IPS-NIHi7 (cell line): ENCODE data around the gene MAGEA3.
"Not testable (repeated sequence)": the region's sequence is repeated elsewhere in the genome, so short reads cannot be mapped to it uniquely, and the experiment has no call there.

Experiments
- DNase-seq: peaks from one replicate; pipeline ENCODE4 v3.0.0; 2012; ENCODE audit warnings: mixed read lengths; ENCODE audit errors: extremely low spot score

MAGEA3 gene, protein sequence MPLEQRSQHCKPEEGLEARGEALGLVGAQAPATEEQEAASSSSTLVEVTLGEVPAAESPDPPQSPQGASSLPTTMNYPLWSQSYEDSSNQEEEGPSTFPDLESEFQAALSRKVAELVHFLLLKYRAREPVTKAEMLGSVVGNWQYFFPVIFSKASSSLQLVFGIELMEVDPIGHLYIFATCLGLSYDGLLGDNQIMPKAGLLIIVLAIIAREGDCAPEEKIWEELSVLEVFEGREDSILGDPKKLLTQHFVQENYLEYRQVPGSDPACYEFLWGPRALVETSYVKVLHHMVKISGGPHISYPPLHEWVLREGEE

DNA sequence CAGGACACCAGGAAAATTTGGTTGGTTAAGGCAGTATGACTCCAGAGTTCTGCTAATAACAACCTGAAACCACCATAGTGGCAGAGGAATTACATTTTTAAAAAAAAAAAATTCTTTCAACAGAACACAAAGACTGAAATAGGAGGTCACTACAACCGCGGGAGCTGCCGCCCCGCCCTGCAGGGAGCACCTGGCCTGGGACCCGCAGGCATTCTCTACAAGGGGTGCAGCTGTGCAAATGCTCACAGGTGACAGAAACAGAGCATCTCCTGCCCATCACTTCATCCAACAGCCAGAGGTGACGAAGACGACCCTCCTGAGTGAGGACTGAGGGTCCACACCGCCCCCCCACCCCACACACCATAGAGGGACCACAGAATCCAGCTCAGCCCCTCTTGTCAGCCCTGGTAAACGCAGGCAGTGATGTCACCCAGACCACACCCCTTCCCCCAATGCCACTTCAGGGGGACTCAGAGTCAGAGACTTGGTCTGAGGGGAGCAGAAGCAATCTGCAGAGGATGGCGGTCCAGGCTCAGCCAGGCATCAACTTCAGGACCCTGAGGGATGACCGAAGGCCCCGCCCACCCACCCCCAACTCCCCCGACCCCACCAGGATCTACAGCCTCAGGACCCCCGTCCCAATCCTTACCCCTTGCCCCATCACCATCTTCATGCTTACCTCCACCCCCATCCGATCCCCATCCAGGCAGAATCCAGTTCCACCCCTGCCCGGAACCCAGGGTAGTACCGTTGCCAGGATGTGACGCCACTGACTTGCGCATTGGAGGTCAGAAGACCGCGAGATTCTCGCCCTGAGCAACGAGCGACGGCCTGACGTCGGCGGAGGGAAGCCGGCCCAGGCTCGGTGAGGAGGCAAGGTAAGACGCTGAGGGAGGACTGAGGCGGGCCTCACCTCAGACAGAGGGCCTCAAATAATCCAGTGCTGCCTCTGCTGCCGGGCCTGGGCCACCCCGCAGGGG is at the start of gene MAGEA3:
MAGEA3 (plus strand) TSS at position 843 of the 980 bp plus-strand sequence. CDS start 2,039 bp downstream, outside the sequence.
- not testable (repeated sequence) for DNase-seq

DNA sequence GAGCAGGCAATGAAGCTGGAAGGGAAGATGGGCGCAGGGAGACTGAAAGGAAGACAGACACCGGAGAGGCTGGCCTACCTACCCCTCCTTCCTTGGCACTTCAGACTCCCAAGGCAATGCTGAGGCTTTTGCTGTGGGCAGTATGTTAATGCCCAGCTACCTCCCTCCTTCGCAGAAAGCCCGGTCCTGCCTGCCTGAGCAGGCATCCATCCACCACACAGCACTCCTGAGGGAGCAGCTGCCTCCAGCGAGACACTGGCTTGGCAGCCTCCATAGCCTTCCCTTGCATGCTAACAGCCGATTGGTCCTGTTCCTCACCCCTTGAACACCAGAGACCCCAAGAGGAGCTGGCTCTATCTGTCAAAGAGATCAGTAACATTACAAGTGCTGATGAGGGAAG is 46.5 kb upstream of the MAGEA3 start:
- DNase-seq, result no peak

DNA sequence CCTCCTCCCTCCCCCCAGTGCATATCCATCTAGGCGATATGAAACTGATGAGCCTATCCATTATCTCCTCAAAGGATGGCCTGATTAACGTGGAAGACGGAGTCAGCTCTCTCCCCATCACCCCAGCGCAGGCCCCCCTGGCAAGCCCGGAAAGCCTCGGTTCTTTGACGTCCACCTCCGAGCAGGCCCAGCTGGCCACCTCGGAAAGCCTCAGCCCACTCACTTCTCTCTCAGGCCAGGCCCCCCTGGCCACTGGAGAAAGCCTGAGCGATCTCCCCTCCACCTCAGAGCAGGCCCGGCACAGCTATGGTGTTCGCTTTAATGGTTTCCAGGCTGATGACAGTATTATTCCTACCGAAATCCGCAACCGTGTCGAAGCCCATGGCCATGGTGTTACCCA is 46.1 kb upstream of the MAGEA3 start:
- DNase-seq, result no peak

DNA sequence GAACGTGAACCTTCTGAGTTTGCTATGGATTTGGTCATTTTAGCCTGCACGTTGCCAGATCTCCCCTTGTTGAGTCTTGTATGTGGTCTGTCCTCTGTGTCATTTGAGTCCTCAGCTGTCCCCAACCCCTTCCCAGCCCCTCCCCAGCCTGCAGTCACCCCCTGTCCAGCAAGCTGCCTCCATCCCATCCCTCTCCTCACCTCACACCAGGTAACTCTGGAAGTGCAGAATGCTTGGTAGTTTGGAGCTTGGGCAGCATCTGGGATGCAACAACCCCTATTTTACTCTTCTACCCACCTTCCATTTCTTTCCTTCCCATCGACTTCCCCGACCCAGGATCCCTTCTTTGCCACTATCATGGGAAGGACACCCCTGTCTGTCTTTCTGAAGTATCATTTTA is 42.5 kb upstream of the MAGEA3 start:
- no peak for DNase-seq

DNA sequence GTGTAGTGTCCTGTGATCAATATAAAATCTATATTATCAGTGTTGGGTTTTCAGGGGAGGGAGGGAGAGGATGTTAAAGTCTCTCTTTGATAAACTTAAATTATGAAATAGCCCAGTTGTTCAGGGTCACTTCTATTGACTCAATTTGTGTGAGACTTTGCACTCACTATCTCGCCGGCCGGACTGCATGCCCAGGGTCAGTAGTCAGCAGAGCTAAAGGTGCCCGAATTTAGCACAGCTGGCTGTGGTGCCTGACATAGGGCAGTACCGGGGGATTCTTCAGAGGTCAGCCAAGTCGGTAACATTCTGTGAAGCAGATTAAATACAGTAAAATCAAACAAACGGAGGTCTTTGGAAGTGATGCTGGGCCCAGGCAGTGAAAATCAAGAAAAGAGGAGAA is 41.7 kb upstream of the MAGEA3 start:
- DNase-seq, result no peak

DNA sequence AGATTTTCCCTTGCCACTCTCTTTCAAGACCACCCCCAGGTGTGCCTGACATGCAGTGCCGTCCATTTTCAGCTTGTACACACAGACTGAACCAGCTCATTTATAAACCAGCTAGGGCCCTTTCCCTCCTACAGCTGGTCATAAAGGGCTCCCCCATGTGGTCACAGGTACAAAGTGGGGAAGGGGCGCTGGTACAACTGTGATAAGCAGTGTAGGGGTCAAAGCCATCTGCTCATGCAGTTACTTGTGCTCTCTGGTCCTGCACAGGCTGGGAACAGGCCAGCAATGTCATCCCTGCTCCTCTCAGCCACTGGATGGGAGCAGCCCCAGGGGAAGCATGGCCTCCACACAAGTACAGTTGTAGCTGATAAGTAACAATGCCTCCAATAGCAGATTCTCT is 40.3 kb upstream of the MAGEA3 start:
- peak; percentile 48 for DNase-seq

DNA sequence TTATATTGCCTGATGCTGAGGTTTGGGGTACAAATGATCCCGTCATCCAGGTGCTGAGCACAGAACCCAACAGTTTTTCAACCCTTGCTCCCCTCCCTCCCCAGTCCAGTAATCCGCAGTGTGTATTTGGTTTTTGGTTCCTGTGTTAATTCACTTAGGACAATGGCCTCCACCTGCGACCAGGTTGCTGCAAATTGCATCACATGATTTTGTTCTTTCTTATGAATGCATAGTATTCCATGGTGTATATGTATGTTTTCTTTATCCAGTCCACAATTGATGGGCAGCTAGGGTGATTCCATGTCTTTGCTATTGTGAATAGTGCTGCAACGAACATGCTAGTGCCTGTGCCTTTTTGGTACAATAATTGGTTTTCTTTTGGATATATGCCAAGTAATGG is 35.5 kb upstream of the MAGEA3 start:
- no peak for DNase-seq

DNA sequence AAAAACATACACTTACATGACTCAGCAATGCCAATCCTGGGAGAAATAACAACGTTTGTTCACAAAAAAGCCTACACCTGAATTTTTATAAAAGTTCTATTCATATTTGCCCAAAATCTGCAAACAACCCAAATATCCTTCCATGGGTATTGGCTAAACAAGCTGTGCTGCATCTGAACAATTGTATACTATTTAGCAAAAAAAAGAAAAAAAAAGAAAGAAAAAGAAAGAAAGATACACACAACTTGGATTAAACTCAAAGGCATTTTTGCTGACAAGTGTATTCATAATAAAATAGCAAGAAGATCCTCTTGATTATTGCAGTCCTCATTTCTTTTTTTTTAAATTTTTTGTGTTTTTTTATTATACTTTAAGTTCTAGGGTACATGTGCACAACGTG is 24.5 kb upstream of the MAGEA3 start:
- no peak for DNase-seq

DNA sequence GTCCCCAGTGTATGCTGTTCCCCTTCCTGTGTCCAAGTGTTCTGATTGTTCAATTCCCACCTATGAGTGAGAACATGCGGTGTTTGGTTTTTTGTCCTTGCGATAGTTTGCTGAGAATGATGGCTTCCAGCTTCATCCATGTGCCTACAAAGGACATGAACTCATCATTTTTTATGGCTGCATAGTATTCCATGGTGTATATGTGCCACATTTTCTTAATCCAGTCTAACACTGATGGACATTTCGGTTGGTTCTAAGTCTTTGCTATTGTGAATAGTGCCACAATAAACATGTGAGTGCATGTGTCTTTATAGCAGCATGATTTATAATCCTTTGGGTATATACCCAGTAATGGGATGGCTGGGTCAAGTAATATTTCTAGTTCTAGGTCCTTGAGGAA is 23.9 kb upstream of the MAGEA3 start:
- DNase-seq, result not testable (repeated sequence)

DNA sequence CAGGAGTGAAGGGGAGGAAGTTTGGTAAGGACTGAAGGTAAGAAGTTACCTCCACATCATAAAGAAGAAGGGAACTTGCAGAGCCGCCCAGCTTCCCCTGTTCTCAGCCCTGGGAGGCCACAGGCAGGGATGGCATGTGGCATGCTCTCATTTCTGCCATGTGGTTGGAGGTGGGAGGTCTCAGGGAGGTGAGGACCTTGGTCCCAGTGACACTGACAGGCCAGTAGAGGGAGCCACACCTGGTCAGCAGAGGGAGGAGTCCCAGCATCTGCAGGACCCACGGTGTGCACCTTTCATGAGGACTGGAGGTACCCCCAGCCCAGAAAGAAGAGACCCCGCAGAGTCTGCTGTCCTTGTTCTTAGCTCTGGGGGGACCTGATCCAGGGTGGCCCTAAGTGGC is 17.6 kb upstream of the MAGEA3 start:
- DNase-seq, result not testable (repeated sequence)

DNA sequence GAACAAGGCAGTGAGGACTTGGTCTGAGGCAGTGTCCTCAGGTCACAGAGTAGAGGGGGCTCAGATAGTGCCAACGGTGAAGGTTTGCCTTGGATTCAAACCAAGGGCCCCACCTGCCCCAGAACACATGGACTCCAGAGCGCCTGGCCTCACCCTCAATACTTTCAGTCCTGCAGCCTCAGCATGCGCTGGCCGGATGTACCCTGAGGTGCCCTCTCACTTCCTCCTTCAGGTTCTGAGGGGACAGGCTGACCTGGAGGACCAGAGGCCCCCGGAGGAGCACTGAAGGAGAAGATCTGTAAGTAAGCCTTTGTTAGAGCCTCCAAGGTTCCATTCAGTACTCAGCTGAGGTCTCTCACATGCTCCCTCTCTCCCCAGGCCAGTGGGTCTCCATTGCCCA is 1.8 kb downstream of the MAGEA3 start:
- DNase-seq, result not testable (repeated sequence)

DNA sequence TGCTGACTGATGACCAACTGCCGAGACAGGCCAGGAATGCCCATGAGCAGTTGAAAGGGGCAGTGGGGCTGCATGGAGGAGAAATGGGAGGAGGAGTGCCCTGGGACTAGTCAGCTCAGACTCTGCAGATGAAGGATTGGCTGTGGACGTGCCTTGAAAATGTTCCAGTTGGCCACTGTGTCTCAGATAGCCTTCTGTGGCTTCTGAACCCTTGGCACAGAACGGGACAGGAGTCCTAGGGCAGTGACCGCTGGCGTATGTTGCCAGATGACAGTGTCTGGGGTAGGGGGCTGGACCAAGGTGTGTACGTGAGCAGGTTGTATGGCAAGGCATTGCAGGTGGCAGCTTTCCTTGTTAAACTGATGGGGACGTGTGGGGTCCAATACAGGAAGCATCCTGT is 7.9 kb downstream of the MAGEA3 start:
- DNase-seq, result not testable (repeated sequence)

DNA sequence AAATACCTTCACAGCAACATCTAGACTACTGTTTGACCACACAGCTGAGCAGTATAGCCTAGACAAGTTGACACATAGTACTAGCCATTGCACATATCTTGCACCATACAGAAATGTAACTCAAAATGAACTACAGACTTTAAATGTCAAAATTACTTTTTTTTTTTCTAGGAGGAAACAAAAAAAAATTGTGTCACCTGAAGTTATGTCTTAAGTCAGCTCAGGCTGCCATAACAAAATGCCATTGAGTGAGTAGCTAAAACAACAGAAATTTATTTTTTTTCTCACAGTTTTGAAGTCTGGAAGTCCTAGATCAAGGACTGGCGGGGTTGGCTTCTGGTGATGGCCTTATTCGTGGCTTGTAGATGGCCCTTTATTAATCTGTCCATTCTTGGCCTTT is 10.6 kb downstream of the MAGEA3 start, which contains the start of gene CSAG2:
CSAG2 (minus strand) TSS at position 101 of the 400 bp plus-strand sequence. CDS start 161 bp downstream, outside the sequence.
- DNase-seq, result not testable (repeated sequence)

DNA sequence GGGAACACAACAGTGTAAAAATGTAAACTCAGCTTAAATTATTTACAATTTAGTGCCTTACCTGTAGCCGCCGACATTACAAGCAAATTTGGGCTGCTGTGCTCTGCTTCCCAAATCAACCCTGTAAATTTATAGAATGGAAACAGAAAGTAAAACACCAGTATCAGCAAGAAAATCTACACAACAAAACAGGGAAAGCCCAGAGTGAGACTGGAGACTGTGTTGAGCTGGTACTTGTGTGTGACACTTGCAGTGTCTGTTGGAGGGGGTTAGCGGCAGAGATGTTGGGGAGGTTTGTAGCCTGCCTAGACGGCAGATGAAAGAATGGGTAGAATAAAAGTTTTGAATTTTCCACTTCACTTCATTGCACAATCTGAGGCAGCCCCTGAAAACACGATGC is 14.6 kb downstream of the MAGEA3 start:
- not testable (repeated sequence) for DNase-seq

DNA sequence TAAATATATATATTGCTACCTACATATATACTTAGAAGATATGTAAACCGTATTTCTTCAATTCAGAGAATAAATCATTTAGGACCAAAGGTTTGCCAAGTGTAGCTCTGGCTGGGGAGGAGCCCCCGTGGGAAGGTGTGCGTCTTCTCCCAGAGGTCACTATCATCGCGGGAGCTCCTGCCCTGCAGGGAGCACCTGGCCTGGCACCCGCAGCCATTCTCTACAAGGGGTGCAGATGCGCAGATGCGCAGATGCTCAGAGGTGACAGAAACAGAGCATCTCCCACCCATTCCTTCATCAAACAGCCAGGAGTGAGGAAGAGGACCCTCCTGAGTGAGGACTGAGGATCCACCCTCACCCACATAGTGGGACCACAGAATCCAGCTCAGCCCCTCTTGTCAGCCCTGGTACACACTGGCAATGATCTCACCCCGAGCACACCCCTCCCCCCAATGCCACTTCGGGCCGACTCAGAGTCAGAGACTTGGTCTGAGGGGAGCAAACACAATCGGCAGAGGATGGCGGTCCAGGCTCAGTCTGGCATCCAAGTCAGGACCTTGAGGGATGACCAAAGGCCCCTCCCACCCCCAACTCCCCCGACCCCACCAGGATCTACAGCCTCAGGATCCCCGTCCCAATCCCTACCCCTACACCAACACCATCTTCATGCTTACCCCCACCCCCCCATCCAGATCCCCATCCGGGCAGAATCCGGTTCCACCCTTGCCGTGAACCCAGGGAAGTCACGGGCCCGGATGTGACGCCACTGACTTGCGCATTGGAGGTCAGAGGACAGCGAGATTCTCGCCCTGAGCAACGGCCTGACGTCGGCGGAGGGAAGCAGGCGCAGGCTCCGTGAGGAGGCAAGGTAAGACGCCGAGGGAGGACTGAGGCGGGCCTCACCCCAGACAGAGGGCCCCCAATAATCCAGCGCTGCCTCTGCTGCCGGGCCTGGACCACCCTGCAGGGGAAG is 15.5 kb downstream of the MAGEA3 start, which contains the start of gene MAGEA2B:
MAGEA2B (plus strand) TSS at position 814 of the 973 bp plus-strand sequence. CDS start 2,479 bp downstream, outside the sequence.
- not testable (repeated sequence) for DNase-seq

DNA sequence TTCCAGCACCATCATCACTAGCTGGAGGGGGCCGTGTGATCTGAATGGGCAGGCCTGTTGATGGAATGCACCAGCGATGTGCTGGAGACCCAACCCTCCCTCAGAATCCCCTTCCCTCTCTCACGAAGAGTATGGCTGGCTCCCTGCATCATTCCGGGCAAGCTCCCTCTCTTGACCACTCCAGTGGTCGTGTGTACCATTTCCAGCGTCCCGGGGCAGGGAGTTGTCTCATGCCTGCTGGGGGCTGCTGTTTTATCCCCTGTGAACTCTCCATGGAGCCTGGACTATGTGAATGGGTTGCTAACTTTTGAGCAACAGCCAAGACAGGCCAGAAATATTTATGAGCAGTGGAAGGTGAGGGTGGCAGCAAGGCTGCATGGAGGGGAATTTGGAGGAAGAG is 26.8 kb downstream of the MAGEA3 start:
- DNase-seq, result no peak

DNA sequence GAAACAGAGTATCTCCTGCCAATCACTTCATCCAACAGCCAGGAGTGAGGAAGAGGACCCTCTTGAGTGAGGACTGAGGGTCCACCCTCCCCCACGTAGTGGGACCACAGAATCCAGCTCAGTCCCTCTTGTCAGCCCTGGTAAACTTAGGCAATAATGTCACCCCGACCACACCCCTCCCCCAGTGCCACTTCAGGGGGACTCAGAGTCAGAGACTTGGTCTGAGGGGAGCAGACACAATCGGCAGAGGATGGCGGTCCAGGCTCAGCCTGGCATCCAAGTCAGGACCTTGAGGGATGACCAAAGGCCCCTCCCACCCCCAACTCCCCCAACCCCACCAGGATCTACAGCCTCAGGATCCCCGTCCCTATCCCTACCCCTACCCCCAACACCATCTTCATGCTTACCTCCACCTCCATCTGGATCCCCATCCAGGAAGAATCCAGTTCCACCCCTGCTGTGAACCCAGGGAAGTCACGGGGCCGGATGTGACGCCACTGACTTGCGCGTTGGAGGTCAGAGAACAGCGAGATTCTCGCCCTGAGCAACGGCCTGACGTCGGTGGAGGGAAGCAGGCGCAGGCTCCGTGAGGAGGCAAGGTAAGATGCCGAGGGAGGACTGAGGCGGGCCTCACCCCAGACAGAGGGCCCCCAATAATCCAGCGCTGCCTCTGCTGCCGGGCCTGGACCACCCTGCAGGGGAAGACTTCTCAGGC is 34.8 kb downstream of the MAGEA3 start, which contains the start of the genes CSAG1 and MAGEA12:
CSAG1 (minus strand) TSS at position 461 of the 715 bp plus-strand sequence. CDS start 1,261 bp downstream, outside the sequence.
MAGEA12 (plus strand) TSS at position 497 of the 715 bp plus-strand sequence. CDS start 2,405 bp downstream, outside the sequence.
- DNase-seq, result no peak

DNA sequence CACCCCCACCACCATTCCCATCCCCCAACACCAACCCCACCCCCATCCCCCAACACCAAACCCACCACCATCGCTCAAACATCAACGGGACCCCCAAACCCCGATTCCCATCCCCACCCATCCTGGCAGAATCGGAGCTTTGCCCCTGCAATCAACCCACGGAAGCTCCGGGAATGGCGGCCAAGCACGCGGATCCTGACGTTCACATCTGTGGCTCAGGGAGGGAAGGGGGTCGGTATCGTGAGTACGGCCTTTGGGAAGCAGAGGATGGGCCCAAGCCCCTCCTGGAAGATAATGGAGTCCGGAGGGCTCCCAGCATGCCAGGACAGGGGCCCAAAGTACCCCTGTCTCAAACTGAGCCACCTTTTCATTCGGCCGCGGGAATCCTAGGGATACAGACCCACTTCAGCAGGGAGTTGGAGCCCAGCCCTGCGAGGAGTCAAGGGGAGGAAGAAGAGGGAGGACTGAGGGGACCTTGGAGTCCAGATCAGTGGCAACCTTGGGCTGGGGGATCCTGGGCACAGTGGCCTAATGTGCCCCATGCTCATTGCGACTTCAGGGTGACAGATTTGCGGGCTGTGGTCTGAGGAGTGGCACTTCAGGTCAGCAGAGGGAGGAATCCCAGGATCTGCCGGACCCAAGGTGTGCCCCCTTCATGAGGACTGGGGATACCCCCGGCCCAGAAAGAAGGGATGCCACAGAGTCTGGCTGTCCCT is 35.7 kb downstream of the MAGEA3 start:
- not testable (repeated sequence) for DNase-seq

DNA sequence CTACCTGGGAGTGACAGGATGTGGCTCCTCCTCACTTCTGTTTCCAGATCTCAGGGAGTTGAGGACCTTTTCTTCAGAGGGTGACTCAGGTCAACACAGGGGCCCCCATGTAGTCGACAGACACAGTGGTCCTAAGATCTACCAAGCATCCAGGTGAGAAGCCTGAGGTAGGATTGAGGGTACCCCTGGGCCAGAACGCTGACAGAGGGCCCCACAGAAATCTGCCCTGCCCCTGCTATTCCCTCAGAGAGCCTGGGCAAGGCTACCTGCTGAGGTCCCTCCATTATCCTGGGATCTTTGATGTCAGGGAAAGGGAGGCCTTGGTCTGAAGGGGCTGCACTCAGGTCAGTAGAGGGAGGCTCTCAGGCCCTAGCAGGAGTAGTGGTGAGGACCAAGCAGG is 36.5 kb downstream of the MAGEA3 start:
- DNase-seq, result no peak
